HEK293 (cell line): ENCODE data around the gene BHMT2.

Experiments used
- CTCF ChIA-PET: fragments of 350-600 bp; formaldehyde crosslinking; extraction: SDS; loops from one replicate; lab custom pipeline; 2021; ENCODE audit warnings: antibody characterized with exemption; lab: Yijun Ruan, JAX
- POLR2A ChIA-PET: fragments of 300-600 bp; formaldehyde crosslinking; extraction: SDS; loops from one replicate; lab custom pipeline; 2020; ENCODE audit warnings: antibody characterized with exemption, inconsistent platforms; lab: Yijun Ruan, JAX
- H3K27ac ChIP-seq: fragments of 200-500 bp; sonication (Bioruptor generic); 2 replicates; pipeline ENCODE4 v1.5.1; 2014; ENCODE audit warnings: low read depth, low read length, control low read depth, inconsistent platforms; ENCODE audit errors: extremely low read depth
- H3K36me3 ChIP-seq, 2 experiments: fragments of 200-500 bp in 1 of 2; sonication (Bioruptor generic) in 1 of 2; 1 replicate in 1 of 2; 2 replicates in 1 of 2; pipeline ENCODE4 v1.5.1; 2014 to 2017; ENCODE audit warnings: inconsistent platforms in 2 of 2, low read length in 2 of 2; ENCODE audit not compliant: control insufficient read depth in 2 of 2, insufficient read depth in 1 of 2
- H3K4me1 ChIP-seq: fragments of 200-500 bp; sonication (Bioruptor generic); 2 replicates; pipeline ENCODE4 v1.5.1; 2014; ENCODE audit warnings: mild to moderate bottlenecking, low read length, inconsistent platforms; ENCODE audit not compliant: control insufficient read depth, insufficient read depth
- H3K4me3 ChIP-seq: 2 replicates; pipeline ENCODE4 v1.5.1; 2011; ENCODE audit warnings: low read depth, mild to moderate bottlenecking, control low read depth, low read length, moderate library complexity
- H3K9me3 ChIP-seq: fragments of 200-500 bp; sonication (Bioruptor generic); 2 replicates; pipeline ENCODE4 v1.5.1; 2014; ENCODE audit warnings: low read depth, low read length, inconsistent platforms; ENCODE audit not compliant: control insufficient read depth, insufficient read depth
- BCL11A ChIP-seq: fragments of 450-650 bp; formaldehyde crosslinking; IDR thresholded peaks from 2 replicates; pipeline ENCODE4 v1.5.1; 2016; ENCODE audit warnings: low read depth, missing biosample characterization, missing genetic modification characterization
- FEZF1 ChIP-seq: fragments of 450-650 bp; formaldehyde crosslinking; IDR thresholded peaks from 2 replicates; pipeline ENCODE4 v1.5.1; 2016; ENCODE audit warnings: missing biosample characterization, missing genetic modification characterization
- GLIS1 ChIP-seq: fragments of 450-650 bp; formaldehyde crosslinking; IDR thresholded peaks from 2 replicates; pipeline ENCODE4 v1.5.1; 2016; ENCODE audit warnings: missing biosample characterization, missing genetic modification characterization
- KLF16 ChIP-seq: fragments of 450-650 bp; formaldehyde crosslinking; IDR thresholded peaks from 2 replicates; pipeline ENCODE4 v1.5.1; 2017; ENCODE audit warnings: missing biosample characterization, missing genetic modification characterization
- KLF17 ChIP-seq: fragments of 450-650 bp; formaldehyde crosslinking; IDR thresholded peaks from 2 replicates; pipeline ENCODE4 v1.5.1; 2016; ENCODE audit warnings: missing biosample characterization, missing genetic modification characterization
- KLF7 ChIP-seq: fragments of 450-650 bp; formaldehyde crosslinking; IDR thresholded peaks from 2 replicates; pipeline ENCODE4 v1.5.1; 2016; ENCODE audit warnings: missing biosample characterization, missing genetic modification characterization, borderline replicate concordance
- MEIS1 ChIP-seq: sonication (generic); formaldehyde crosslinking; IDR thresholded peaks from 2 replicates; pipeline ENCODE4 v1.8.1; 2022; ENCODE audit warnings: missing genetic modification reagents, mild to moderate bottlenecking, borderline replicate concordance
- MZF1 ChIP-seq: fragments of 450-650 bp; formaldehyde crosslinking; IDR thresholded peaks from 2 replicates; pipeline ENCODE4 v1.5.1; 2017; ENCODE audit warnings: missing biosample characterization, missing genetic modification characterization, borderline replicate concordance
- OSR2 ChIP-seq: fragments of 450-650 bp; formaldehyde crosslinking; IDR thresholded peaks from 2 replicates; pipeline ENCODE4 v1.5.1; 2016; ENCODE audit warnings: missing biosample characterization, missing genetic modification characterization
- TRIM28 ChIP-seq: IDR thresholded peaks from 2 replicates; pipeline ENCODE4 v1.6.1; 2011; ENCODE audit warnings: low read length, control low read depth, borderline replicate concordance
- ZBTB17 ChIP-seq: fragments of 450-650 bp; formaldehyde crosslinking; IDR thresholded peaks from 2 replicates; pipeline ENCODE4 v1.5.1; 2016; ENCODE audit warnings: missing biosample characterization, missing genetic modification characterization
- ZIC2 ChIP-seq: fragments of 450-650 bp; formaldehyde crosslinking; IDR thresholded peaks from 2 replicates; pipeline ENCODE4 v1.5.1; 2016; ENCODE audit warnings: missing biosample characterization, missing genetic modification characterization
- ZNF10 ChIP-seq: fragments of 450-650 bp; formaldehyde crosslinking; IDR thresholded peaks from 2 replicates; pipeline ENCODE4 v1.5.1; 2017; ENCODE audit warnings: missing biosample characterization, missing genetic modification characterization
- ZNF114 ChIP-seq: fragments of 450-650 bp; formaldehyde crosslinking; IDR thresholded peaks from 2 replicates; pipeline ENCODE4 v1.5.0; 2017; ENCODE audit warnings: missing biosample characterization, missing genetic modification characterization
- ZNF133 ChIP-seq: fragments of 450-650 bp; formaldehyde crosslinking; IDR thresholded peaks from 2 replicates; pipeline ENCODE4 v1.5.1; 2016; ENCODE audit warnings: missing biosample characterization, missing genetic modification characterization
- ZNF175 ChIP-seq: fragments of 450-650 bp; formaldehyde crosslinking; IDR thresholded peaks from 2 replicates; pipeline ENCODE4 v1.5.1; 2016; ENCODE audit warnings: missing biosample characterization, missing genetic modification characterization
- ZNF184 ChIP-seq: fragments of 450-650 bp; IDR thresholded peaks from 2 replicates; pipeline ENCODE4 v1.5.1; 2018; ENCODE audit warnings: missing biosample characterization, mild to moderate bottlenecking, missing genetic modification characterization
- ZNF211 ChIP-seq: fragments of 450-650 bp; formaldehyde crosslinking; IDR thresholded peaks from 2 replicates; pipeline ENCODE4 v1.5.1; 2016; ENCODE audit warnings: low read depth, missing biosample characterization, missing genetic modification characterization
- ZNF23 ChIP-seq: fragments of 450-650 bp; formaldehyde crosslinking; IDR thresholded peaks from 2 replicates; pipeline ENCODE4 v1.5.1; 2016; ENCODE audit warnings: missing biosample characterization, missing genetic modification characterization, borderline replicate concordance
- ZNF48 ChIP-seq: fragments of 450-650 bp; formaldehyde crosslinking; IDR thresholded peaks from 2 replicates; pipeline ENCODE4 v1.5.1; 2016; ENCODE audit warnings: missing biosample characterization, missing genetic modification characterization
- ZNF530 ChIP-seq: fragments of 450-650 bp; formaldehyde crosslinking; IDR thresholded peaks from 2 replicates; pipeline ENCODE4 v1.5.1; 2016; ENCODE audit warnings: low read depth, missing biosample characterization, missing genetic modification characterization
- ZNF549 ChIP-seq: fragments of 450-650 bp; IDR thresholded peaks from 2 replicates; pipeline ENCODE4 v1.5.1; 2018; ENCODE audit warnings: missing biosample characterization, missing genetic modification characterization, mild to moderate bottlenecking, inconsistent platforms, moderate library complexity
- ZNF555 ChIP-seq: fragments of 450-650 bp; formaldehyde crosslinking; conservative IDR thresholded peaks from 2 replicates; pipeline ENCODE4 v1.5.1; 2017; ENCODE audit warnings: missing biosample characterization, mild to moderate bottlenecking, missing genetic modification characterization, inconsistent platforms
- ZNF621 ChIP-seq: fragments of 450-650 bp; formaldehyde crosslinking; IDR thresholded peaks from 2 replicates; pipeline ENCODE4 v1.5.1; 2017; ENCODE audit warnings: missing biosample characterization, missing genetic modification characterization
- ZNF747 ChIP-seq: fragments of 450-650 bp; formaldehyde crosslinking; IDR thresholded peaks from 2 replicates; pipeline ENCODE4 v1.5.1; 2016; ENCODE audit warnings: missing biosample characterization, missing genetic modification characterization
- ZNF830 ChIP-seq: fragments of 450-650 bp; IDR thresholded peaks from 2 replicates; pipeline ENCODE4 v1.5.0; 2018; ENCODE audit warnings: missing biosample characterization, missing genetic modification characterization, low read depth, mild to moderate bottlenecking, moderate library complexity
- TF ChIP-seq, protein P1 (sequence below): fragments of 450-650 bp; formaldehyde crosslinking; IDR thresholded peaks from 2 replicates; pipeline ENCODE4 v1.5.1; 2017; ENCODE audit warnings: missing biosample characterization, mild to moderate bottlenecking, missing genetic modification characterization, moderate library complexity
- TF ChIP-seq, protein P2 (sequence below): fragments of 450-650 bp; formaldehyde crosslinking; IDR thresholded peaks from 2 replicates; pipeline ENCODE4 v1.5.1; 2017; ENCODE audit warnings: missing biosample characterization, missing genetic modification characterization

Gene BHMT2

GRCh38 chr5:79093762-79094161, 24.2 kb downstream of the BHMT2 start:
- no peak for TF ChIP-seq ZNF175 (tag by site-specific recombination)
- TF ChIP-seq MZF1 (tag by site-specific recombination), result peak; percentile 59; the same call in 1 of the 2 replicates
- no peak overlapping the region for H3K27ac ChIP-seq
- POLR2A ChIA-PET, result no interaction called here
- no peaks in the 10 kb centered on the region for H3K4me1 ChIP-seq
- CTCF ChIA-PET, result interaction anchor here (0.6 kb wide), 1 partner anchor 39 kb away, joined by 5 read pairs; no protein-coding TSS in a partner anchor
- H3K4me3 ChIP-seq, result no peak overlapping the region
- no peaks in the 10 kb centered on the region for H3K9me3 ChIP-seq
- no peaks in the 10 kb centered on the region for H3K36me3 ChIP-seq

GRCh38 chr5:79105868-79106267, 36.3 kb downstream of the BHMT2 start:
- H3K36me3 ChIP-seq, result no peaks in the 10 kb centered on the region
- POLR2A ChIA-PET, result no interaction called here
- no peak overlapping the region for H3K27ac ChIP-seq
- H3K9me3 ChIP-seq, result no peaks in the 10 kb centered on the region
- TF ChIP-seq ZNF549 (no peak), ZNF530 (tag by site-specific recombination) (no peak), ZNF175 (tag by site-specific recombination) (no peak), MEIS1 (CRISPR knock-in tag) (no peak), ZNF23 (tag by site-specific recombination) (no peak)
- TF ChIP-seq, all 188 proteins: peak for 0
- Histone ChIP-seq H3K4me1 (peaks cover 10% of the 10 kb centered on the region; the same call in 1 of the 2 replicates), H3K4me3 (no peak overlapping the region)
- CTCF ChIA-PET, result interaction anchor here (0.6 to 2.4 kb wide), 8 partner anchors 12 to 354 kb away, joined by 3 to 11 read pairs (median 4); no protein-coding TSS in a partner anchor

- Histone ChIP-seq H3K4me3 (no peak overlapping the region), H3K9me3 (no peaks in the 10 kb centered on the region), H3K36me3 (no peaks in the 10 kb centered on the region), H3K27ac (peak overlapping the region; percentile 3; the same call in 1 of the 2 replicates), H3K4me1 (peaks cover 10% of the 10 kb centered on the region; the same call in 1 of the 2 replicates)
- ChIA-PET POLR2A (no interaction called here), CTCF (interaction anchor here (0.6 to 2.4 kb wide), 6 partner anchors 26 to 753 kb away, joined by 3 to 11 read pairs (median 3); no protein-coding TSS in a partner anchor)
- TF ChIP-seq ZNF133 (tag by site-specific recombination) (no peak), ZNF114 (no peak), KLF17 (tag by site-specific recombination) (no peak), ZNF48 (tag by site-specific recombination) (no peak), ZNF747 (no peak), FEZF1 (peak; percentile 36; the same call in 1 of the 2 replicates), ZNF211 (tag by site-specific recombination) (no peak), ZNF184 (tag by site-specific recombination) (0 out of 2 replicates have a peak, but pooled peaks have one; percentile 8), ZIC2 (tag by site-specific recombination) (peak; percentile 92), KLF7 (no peak), ZNF830 (tag by site-specific recombination) (no peak), ZBTB17 (tag by site-specific recombination) (0 out of 2 replicates have a peak, but pooled peaks have one; percentile 15), TRIM28 (peak; percentile 83), BCL11A (tag by site-specific recombination) (no peak), ZNF10 (no peak), ZNF555 (tag by site-specific recombination) (no peak), OSR2 (tag by site-specific recombination) (no peak), ZNF621 (tag by site-specific recombination) (no peak), GLIS1 (0 out of 2 replicates have a peak, but pooled peaks have one; percentile 23), KLF16 (tag by site-specific recombination) (no peak), ZNF175 (tag by site-specific recombination) (no peak)
- TF ChIP-seq, protein P1, sequence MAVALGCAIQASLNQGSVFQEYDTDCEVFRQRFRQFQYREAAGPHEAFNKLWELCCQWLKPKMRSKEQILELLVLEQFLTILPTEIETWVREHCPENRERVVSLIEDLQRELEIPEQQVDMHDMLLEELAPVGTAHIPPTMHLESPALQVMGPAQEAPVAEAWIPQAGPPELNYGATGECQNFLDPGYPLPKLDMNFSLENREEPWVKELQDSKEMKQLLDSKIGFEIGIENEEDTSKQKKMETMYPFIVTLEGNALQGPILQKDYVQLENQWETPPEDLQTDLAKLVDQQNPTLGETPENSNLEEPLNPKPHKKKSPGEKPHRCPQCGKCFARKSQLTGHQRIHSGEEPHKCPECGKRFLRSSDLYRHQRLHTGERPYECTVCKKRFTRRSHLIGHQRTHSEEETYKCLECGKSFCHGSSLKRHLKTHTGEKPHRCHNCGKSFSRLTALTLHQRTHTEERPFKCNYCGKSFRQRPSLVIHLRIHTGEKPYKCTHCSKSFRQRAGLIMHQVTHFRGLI (tag by site-specific recombination), result no peak
- TF ChIP-seq, protein P2, sequence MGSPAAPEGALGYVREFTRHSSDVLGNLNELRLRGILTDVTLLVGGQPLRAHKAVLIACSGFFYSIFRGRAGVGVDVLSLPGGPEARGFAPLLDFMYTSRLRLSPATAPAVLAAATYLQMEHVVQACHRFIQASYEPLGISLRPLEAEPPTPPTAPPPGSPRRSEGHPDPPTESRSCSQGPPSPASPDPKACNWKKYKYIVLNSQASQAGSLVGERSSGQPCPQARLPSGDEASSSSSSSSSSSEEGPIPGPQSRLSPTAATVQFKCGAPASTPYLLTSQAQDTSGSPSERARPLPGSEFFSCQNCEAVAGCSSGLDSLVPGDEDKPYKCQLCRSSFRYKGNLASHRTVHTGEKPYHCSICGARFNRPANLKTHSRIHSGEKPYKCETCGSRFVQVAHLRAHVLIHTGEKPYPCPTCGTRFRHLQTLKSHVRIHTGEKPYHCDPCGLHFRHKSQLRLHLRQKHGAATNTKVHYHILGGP (tag by site-specific recombination), result peak; percentile 7; the same call in 1 of the 2 replicates
Measured at GRCh38 chr5:79107020-79107796, 37.6 kb downstream of the BHMT2 start.
